Smooth muscle cell (in vitro differentiated cells): ENCODE results near the gene ZSCAN5A. TPM values are rescaled to one million over a fixed set of nuclear protein-coding genes. Genes with fewer than 3 reads are reported as not detected.
"Not testable (repeated sequence)": the region's sequence is repeated elsewhere in the genome, so short reads cannot be mapped to it uniquely, and the experiment has no call there.

ENCODE experiments used
- DNase-seq: peaks from one replicate; lab custom pipeline; 2025; ENCODE audit not compliant: unreplicated experiment; lab: John Stamatoyannopoulos, UW
- H2AFZ ChIP-seq: fragments of 200-600 bp; sonication (generic); 2 replicates; pipeline ENCODE4 v1.6.0; 2016; ENCODE audit warnings: antibody characterized with exemption, low read depth, mild to moderate bottlenecking
- H3F3A ChIP-seq: fragments of 200-600 bp; sonication (generic); 2 replicates; pipeline ENCODE4 v1.6.0; 2017; ENCODE audit warnings: antibody characterized with exemption, low read depth
- H3K27ac ChIP-seq: fragments of 200-600 bp; sonication (generic); 2 replicates; pipeline ENCODE4 v1.5.1; 2016; ENCODE audit warnings: low read depth, mild to moderate bottlenecking
- H3K27me3 ChIP-seq: fragments of 200-600 bp; sonication (generic); 2 replicates; pipeline ENCODE4 v1.6.1; 2016; ENCODE audit warnings: low read depth, mild to moderate bottlenecking
- H3K36me3 ChIP-seq: fragments of 200-600 bp; sonication (generic); 2 replicates; pipeline ENCODE4 v1.5.1; 2016; ENCODE audit warnings: low read depth
- H3K4me1 ChIP-seq: fragments of 200-600 bp; sonication (generic); 2 replicates; pipeline ENCODE4 v1.5.1; 2016; ENCODE audit warnings: low read depth
- H3K4me2 ChIP-seq: fragments of 200-600 bp; sonication (generic); 2 replicates; pipeline ENCODE4 v1.6.0; 2016; ENCODE audit warnings: mild to moderate bottlenecking
- H3K4me3 ChIP-seq: fragments of 200-600 bp; sonication (generic); 2 replicates; pipeline ENCODE4 v1.5.1; 2016; ENCODE audit warnings: mild to moderate bottlenecking
- H3K79me2 ChIP-seq: fragments of 200-600 bp; sonication (generic); 2 replicates; pipeline ENCODE4 v1.6.0; 2016; ENCODE audit warnings: low read depth, mild to moderate bottlenecking
- H3K9ac ChIP-seq: fragments of 200-600 bp; sonication (generic); 2 replicates; pipeline ENCODE4 v1.6.0; 2016; ENCODE audit warnings: low read depth
- H3K9me3 ChIP-seq: fragments of 200-600 bp; sonication (generic); replicated peaks from 2 replicates; pipeline ENCODE4 v1.5.1; 2016; ENCODE audit warnings: low read depth
- H4K20me1 ChIP-seq: fragments of 200-600 bp; sonication (generic); 2 replicates; pipeline ENCODE4 v1.6.0; 2016; ENCODE audit warnings: low read depth
- CTCF ChIP-seq: fragments of 200-600 bp; sonication (generic); IDR thresholded peaks from 2 replicates; pipeline ENCODE4 v1.5.1; 2017; ENCODE audit warnings: borderline replicate concordance, mild to moderate bottlenecking, antibody characterized with exemption; ENCODE audit not compliant: insufficient read depth, poor library complexity, severe bottlenecking
- WGBS: methylation state at CpG from one replicate; pipeline ENCODE4 v1.1.7; 2016; ENCODE audit warnings: low lambda C conversion rate; 5-methylcytosine and 5-hydroxymethylcytosine counted together
- polyA plus RNA-seq: library from polyadenylated mRNA; unstranded; fragments of >200 nt; fragmentation: Nextera tagmentation; extraction: Ambion mirVana; gene quantifications from 2 replicates; pipeline ENCODE4 v1.2.1, GENCODE V29; 2016
- total RNA-seq: library from RNA; depleted of rRNA; stranded (reverse); fragments of >200 nt; gene quantifications from 2 replicates; pipeline ENCODE4 v1.2.3, GENCODE V29; 2014

The ZSCAN5A gene
- total and polyA plus RNA-seq, 2 experiments from 2014 or later: 4.7 to 5.3 TPM

DNA sequence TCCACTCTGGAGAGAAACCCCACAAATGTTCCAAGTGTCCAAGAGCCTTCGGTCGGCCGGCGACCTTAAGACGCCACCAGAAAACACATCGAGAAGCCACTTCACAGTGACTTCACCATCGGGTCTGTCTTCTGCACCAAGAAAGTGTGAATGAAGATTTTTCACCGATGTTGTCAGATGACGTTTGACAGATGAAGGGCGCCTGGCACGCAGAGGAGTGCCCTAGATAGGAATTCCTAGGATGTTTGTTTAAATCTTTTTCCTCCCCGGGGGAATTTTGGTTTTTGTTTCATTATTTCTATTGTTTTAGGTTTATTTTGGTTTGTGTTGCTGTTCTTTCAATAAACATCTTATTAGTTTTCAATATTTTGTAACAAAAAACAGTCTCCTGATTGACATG is 105.5 kb downstream of the ZSCAN5A start:
- Histone ChIP-seq H3K27ac (no peak overlapping the region), H3K4me3 (no peak overlapping the region), H3F3A (no peaks in the 10 kb centered on the region), H3K36me3 (no peaks in the 10 kb centered on the region), H3K79me2 (no peaks in the 10 kb centered on the region), H4K20me1 (no peaks in the 10 kb centered on the region), H3K27me3 (no peaks in the 10 kb centered on the region), H3K9ac (no peak overlapping the region), H3K4me2 (no peak overlapping the region), H2AFZ (no peak overlapping the region), H3K9me3 (no peaks in the 10 kb centered on the region), H3K4me1 (no peaks in the 10 kb centered on the region)
- DNase-seq: no peak
- no peak for TF ChIP-seq CTCF
- 87% methylated on average over 12 of the region's 12 CpGs for WGBS

DNA sequence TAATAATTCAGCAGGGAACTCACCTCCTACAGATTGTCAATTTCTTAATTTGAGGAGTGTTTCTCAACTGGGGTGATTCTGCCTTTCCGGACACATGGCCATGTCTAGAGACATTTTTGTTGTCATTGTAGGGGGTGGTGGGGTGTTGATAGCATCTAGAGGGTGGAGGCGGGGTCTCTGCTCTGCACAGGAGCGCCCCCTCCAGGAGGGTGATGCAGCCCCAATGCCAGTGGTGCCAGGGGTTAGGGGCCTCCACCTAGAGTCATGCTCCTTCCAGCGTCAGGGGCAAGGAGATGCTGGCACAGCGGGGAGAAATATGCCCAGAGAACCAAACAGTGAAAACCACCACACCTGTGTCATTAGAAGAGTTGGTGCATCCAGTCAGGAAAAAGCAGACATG is 107.1 kb downstream of the ZSCAN5A start:
- not testable (repeated sequence) for DNase-seq, H3K4me3 ChIP-seq, H2AFZ ChIP-seq, H3K27me3 ChIP-seq, H3K4me2 ChIP-seq, H3K36me3 ChIP-seq, H3K9me3 ChIP-seq, H3K4me1 ChIP-seq, H3K79me2 ChIP-seq, H3F3A ChIP-seq, H3K9ac ChIP-seq, H4K20me1 ChIP-seq, H3K27ac ChIP-seq
- WGBS: 76% methylated on average over 5 of the region's 5 CpGs

GRCh38 chr19:56201973-56202372 is 112.7 kb downstream of the ZSCAN5A start, which contains the start of gene ZSCAN5C:
ZSCAN5C (plus strand) TSS chr19:56202273; CDS start chr19:56205914, 3,641 bp downstream.
- no peak within 1 kb of the TSS for H3K4me3 ChIP-seq
- DNase-seq: no peak
- WGBS: 67% methylated on average over 3 of the region's 3 CpGs

GRCh38 chr19:56199687-56200086 is 115.0 kb downstream of the ZSCAN5A start:
- no peak overlapping the region for H3K4me3 ChIP-seq
- no peaks in the 10 kb centered on the region for H3F3A ChIP-seq
- no peak for TF ChIP-seq CTCF
- no peaks in the 10 kb centered on the region for H3K79me2 ChIP-seq
- no peak overlapping the region for H3K9ac ChIP-seq
- H3K9me3 ChIP-seq: no peaks in the 10 kb centered on the region
- H4K20me1 ChIP-seq: no peaks in the 10 kb centered on the region
- H3K4me2 ChIP-seq: no peak overlapping the region
- no peak overlapping the region for H3K27ac ChIP-seq
- no peak for DNase-seq
- no peaks in the 10 kb centered on the region for H3K36me3 ChIP-seq
- WGBS: 76% methylated on average over 6 of the region's 7 CpGs
- no peak overlapping the region for H2AFZ ChIP-seq
- no peaks in the 10 kb centered on the region for H3K4me1 ChIP-seq
- H3K27me3 ChIP-seq: no peaks in the 10 kb centered on the region

More at GRCh38 chr19:56201973-56202372, 112.7 kb downstream of the ZSCAN5A start, which contains the start of gene ZSCAN5C:
- Histone ChIP-seq H3K36me3 (no peaks in the 10 kb centered on the region), H3K27me3 (no peaks in the 10 kb centered on the region), H3K4me2 (no peak within 1 kb of the TSS), H4K20me1 (no peaks in the 10 kb centered on the region), H3K27ac (no peak within 1 kb of the TSS), H2AFZ (no peak within 1 kb of the TSS), H3F3A (no peaks in the 10 kb centered on the region), H3K4me1 (no peaks in the 10 kb centered on the region), H3K79me2 (no peaks in the 10 kb centered on the region), H3K9ac (no peak within 1 kb of the TSS), H3K9me3 (no peaks in the 10 kb centered on the region)
- TF ChIP-seq CTCF: no peak

DNA sequence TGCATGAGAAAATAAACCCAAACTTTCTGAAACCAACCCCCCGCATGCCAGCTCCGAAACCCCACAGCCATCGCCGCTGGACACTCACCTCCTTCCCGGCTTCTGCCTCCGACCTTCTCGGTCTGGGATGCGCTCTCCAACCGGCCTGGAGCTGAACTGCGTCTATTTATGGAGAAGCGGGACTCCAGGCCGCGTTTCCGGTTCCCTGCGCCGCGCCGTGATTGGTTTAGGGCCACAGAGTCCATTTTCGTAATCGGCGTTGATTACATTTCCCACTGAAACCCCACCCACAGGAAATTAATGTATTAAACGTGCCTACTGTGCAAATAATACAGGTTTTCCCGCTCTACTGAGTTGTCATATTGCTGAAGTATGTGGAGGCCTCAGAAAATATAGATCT is 117.0 kb downstream of the ZSCAN5A start, which contains the start of gene ZSCAN5B:
Gene ZSCAN5B (minus strand): TSS at position 138 of the 400 bp plus-strand sequence. CDS start 4,731 bp downstream, outside the sequence.
- not testable (repeated sequence) for H3K4me3 ChIP-seq
- WGBS: 86% methylated on average over 22 of the region's 23 CpGs

More for the DNA sequence above, 117.0 kb downstream of the ZSCAN5A start, which contains the start of gene ZSCAN5B:
- not testable (repeated sequence) for H3K27me3 ChIP-seq, H3K9me3 ChIP-seq, H3K36me3 ChIP-seq, H3K79me2 ChIP-seq, H3F3A ChIP-seq, H3K27ac ChIP-seq, H3K4me1 ChIP-seq, H3K9ac ChIP-seq, H2AFZ ChIP-seq, H3K4me2 ChIP-seq, DNase-seq, H4K20me1 ChIP-seq
